GM21367 (cell line): ENCODE data around the gene CHD6.

ENCODE experiments used
- ATAC-seq: cut with Tn5 transposase; IDR thresholded peaks from one replicate; pipeline ENCODE4 v1.9.1; 2021; ENCODE audit not compliant: unreplicated experiment

CHD6 gene

GRCh38 chr20:41475503-41475902 is 142.7 kb downstream of the CHD6 start:
- no peak for ATAC-seq

- ATAC-seq = no peak
Measured at GRCh38 chr20:41470362-41471095, 147.6 kb downstream of the CHD6 start.

- ATAC-seq = no peak
Measured at GRCh38 chr20:41469868-41470267, 148.3 kb downstream of the CHD6 start.

GRCh38 chr20:41468994-41469600 is 149.1 kb downstream of the CHD6 start:
- no peak for ATAC-seq

- no peak for ATAC-seq
Measured at GRCh38 chr20:41467690-41468089, 150.5 kb downstream of the CHD6 start.

- ATAC-seq = no peak
Measured at GRCh38 chr20:41467220-41467619, 151.0 kb downstream of the CHD6 start.

- no peak for ATAC-seq
Measured at GRCh38 chr20:41463567-41463966, 154.6 kb downstream of the CHD6 start.

- ATAC-seq = no peak
Measured at GRCh38 chr20:41462372-41463161, 155.6 kb downstream of the CHD6 start.

GRCh38 chr20:41458761-41459160 is 159.4 kb downstream of the CHD6 start:
- ATAC-seq = no peak

- ATAC-seq = no peak
Measured at GRCh38 chr20:41457173-41457857, 160.9 kb downstream of the CHD6 start.

- no peak for ATAC-seq
Measured at GRCh38 chr20:41456351-41456750, 161.8 kb downstream of the CHD6 start.

- ATAC-seq = no peak
Measured at GRCh38 chr20:41454250-41454649, 163.9 kb downstream of the CHD6 start.

GRCh38 chr20:41453010-41453950 is 164.9 kb downstream of the CHD6 start:
- no peak for ATAC-seq

GRCh38 chr20:41452226-41452625 is 166.0 kb downstream of the CHD6 start:
- no peak for ATAC-seq

GRCh38 chr20:41447006-41447405 is 171.2 kb downstream of the CHD6 start:
- ATAC-seq = no peak

GRCh38 chr20:41446456-41446855 is 171.7 kb downstream of the CHD6 start:
- no peak for ATAC-seq

GRCh38 chr20:41444821-41445220 is 173.4 kb downstream of the CHD6 start:
- ATAC-seq = no peak

GRCh38 chr20:41443691-41444090 is 174.5 kb downstream of the CHD6 start:
- no peak for ATAC-seq

- no peak for ATAC-seq
Measured at GRCh38 chr20:41440882-41441281, 177.3 kb downstream of the CHD6 start.

GRCh38 chr20:41437836-41438235 is 180.3 kb downstream of the CHD6 start:
- ATAC-seq = no peak
